GM12801 (cell line): ENCODE results near the gene CSTB.

Experiments used
- CTCF ChIP-seq: IDR thresholded peaks from one replicate; pipeline ENCODE4 v1.5.1; 2011; ENCODE audit warnings: control low read depth; ENCODE audit not compliant: insufficient read length; ENCODE audit errors: extremely low read depth

Gene CSTB

GRCh38 chr21:43812957-43813655 lies 37.0 kb upstream of the CSTB start:
- no peak for TF ChIP-seq CTCF

GRCh38 chr21:43812139-43812821 lies 36.2 kb upstream of the CSTB start:
- no peak for TF ChIP-seq CTCF

GRCh38 chr21:43811262-43812105 lies 35.4 kb upstream of the CSTB start:
- no peak for TF ChIP-seq CTCF

GRCh38 chr21:43810505-43811261 lies 34.6 kb upstream of the CSTB start:
- no peak for TF ChIP-seq CTCF

GRCh38 chr21:43809853-43810504 lies 33.9 kb upstream of the CSTB start:
- TF ChIP-seq CTCF = no peak

GRCh38 chr21:43809346-43809799 lies 33.3 kb upstream of the CSTB start:
- no peak for TF ChIP-seq CTCF
